Epithelial cell of esophagus (primary cell): ENCODE measurements around the gene MYO1C.
"Not testable (repeated sequence)": the region's sequence is repeated elsewhere in the genome, so short reads cannot be mapped to it uniquely, and the experiment has no call there.

Experiments
- DNase-seq: peaks from one replicate; pipeline ENCODE4 v3.0.0; 2010; ENCODE audit warnings: low read depth
- H3K4me3 ChIP-seq: 2 replicates; pipeline ENCODE4 v1.5.1; 2011; ENCODE audit warnings: mild to moderate bottlenecking, low read length, control low read depth
- CTCF ChIP-seq: IDR thresholded peaks from 2 replicates; pipeline ENCODE4 v1.5.1; 2011; ENCODE audit warnings: low read depth, mild to moderate bottlenecking, low read length, control low read depth, inconsistent platforms; ENCODE audit not compliant: insufficient read depth; ENCODE audit errors: missing control alignments

The MYO1C gene

GRCh38 chr17:1529863-1530262 lies 37.4 kb upstream of the MYO1C start:
- DNase-seq: no peak
- no peak overlapping the region for H3K4me3 ChIP-seq
- TF ChIP-seq CTCF: no peak

GRCh38 chr17:1526876-1527275 lies 34.4 kb upstream of the MYO1C start:
- not testable (repeated sequence) for H3K4me3 ChIP-seq, DNase-seq

GRCh38 chr17:1522626-1523025 lies 30.1 kb upstream of the MYO1C start:
- no peak overlapping the region for H3K4me3 ChIP-seq
- TF ChIP-seq CTCF: no peak
- DNase-seq: no peak

DNA sequence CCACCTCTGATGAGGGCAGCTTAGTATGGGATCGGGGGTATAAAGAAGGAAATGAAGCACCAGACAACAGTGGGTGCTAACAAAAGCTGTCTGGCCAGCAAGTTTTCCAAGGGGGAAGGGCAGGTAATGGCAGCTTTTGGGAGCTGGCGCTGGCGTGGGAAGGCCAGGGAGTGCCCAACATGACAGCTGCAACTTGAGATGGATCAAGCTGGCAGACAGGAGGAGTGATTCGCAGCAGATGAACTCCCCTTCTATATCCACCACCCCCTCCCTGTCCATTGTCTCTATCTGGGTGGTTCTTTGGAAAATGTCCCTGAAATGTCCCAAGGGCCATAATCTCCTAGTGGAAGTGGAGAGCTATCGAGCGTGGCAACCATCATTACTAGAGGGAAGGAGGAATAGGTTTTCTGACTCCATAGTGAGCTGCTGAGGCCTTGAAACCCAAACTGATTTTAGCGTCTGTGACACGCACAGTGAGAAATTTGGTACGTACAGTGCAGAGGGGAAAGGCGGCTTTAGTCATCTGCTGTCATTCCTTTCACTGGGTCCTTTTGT lies 28.7 kb upstream of the MYO1C start:
- TF ChIP-seq CTCF: no peak
- DNase-seq: no peak
- H3K4me3 ChIP-seq: no peak overlapping the region

GRCh38 chr17:1519678-1520077 lies 27.2 kb upstream of the MYO1C start:
- H3K4me3 ChIP-seq: no peak overlapping the region
- no peak for TF ChIP-seq CTCF
- DNase-seq: no peak

DNA sequence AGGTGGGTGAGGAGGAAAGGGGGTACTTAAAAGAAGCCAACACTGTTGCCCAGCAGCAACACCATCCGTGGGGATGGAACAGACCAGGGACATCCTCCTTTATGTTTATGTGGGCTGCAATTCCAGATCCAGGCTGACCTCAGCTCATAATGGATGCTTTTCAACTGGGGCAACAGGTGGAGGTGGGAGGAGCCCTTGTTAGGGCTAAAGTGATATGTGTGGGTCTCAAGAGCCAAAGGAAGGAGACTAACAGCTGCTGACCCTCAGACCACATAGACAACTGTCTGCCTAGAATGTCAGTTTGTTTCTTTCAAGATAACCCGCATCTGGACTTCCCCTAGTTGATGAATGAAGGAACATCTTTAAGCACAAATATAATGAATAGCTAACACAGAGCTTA lies 25.9 kb upstream of the MYO1C start:
- no peak overlapping the region for H3K4me3 ChIP-seq
- TF ChIP-seq CTCF: no peak
- no peak for DNase-seq

DNA sequence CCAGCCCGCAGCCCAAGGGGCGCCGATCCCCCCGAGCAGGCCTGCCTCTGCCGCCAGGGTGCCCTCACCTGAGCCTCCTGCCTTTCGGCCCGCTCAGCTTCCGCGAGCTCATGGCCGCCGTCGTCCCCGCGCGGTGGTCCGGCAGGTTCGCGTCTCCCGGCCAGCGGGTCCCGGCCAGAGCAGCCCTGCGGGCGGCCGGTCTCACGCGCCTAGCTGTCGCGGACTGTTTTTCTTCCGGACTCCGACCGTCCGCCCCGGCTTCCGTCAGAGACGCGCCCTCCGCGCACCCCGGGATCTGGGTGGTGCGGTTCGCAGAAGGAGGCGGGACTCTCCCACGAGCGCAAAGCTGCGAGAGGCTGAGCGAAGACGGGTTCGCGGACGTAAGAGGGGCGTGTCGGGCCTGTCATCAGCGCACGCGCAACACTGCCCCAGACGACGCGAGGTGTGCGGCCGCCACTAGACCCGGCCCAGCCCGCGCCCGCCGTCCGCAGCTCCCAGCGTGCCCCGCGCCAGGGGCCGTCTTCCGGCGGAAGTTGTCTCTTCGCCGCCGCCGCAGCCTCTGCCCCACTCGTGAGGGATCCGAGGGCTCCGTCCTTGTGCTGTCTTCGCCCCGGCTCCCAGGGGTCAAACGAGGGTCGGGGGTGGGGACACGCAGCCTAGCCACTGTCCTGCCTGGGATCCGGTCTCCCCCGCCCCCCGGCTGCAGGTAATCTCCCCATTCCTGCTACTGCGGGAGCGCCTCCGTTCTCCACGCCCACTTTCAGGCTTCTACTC lies 24.1 kb upstream of the MYO1C start, which contains the start of gene INPP5K:
Gene INPP5K, minus strand, starts transcription at position 225 of the 774 bp plus-strand sequence. Its CDS starts 113 bp downstream, at position 112.
- no peak for TF ChIP-seq CTCF
- peak within 1 kb of the TSS; percentile 86 for H3K4me3 ChIP-seq
- peak; percentile 99 for DNase-seq
